ENCODE measurements around the gene TMEM26.

The TMEM26 gene

GRCh38 chr10:61456095-61456789 lies 3.1 kb upstream of the TMEM26 start:
- no peak for DNase-seq

GRCh38 chr10:61455656-61456055 lies 2.5 kb upstream of the TMEM26 start:
- no peak for DNase-seq

- DNase-seq = no peak
These were observed 1.4 kb upstream of the TMEM26 start for GRCh38 chr10:61454541-61454940.

GRCh38 chr10:61452151-61452651 lies 980 bp downstream of the TMEM26 start:
- DNase-seq = no peak

- no peak for DNase-seq
These were observed 1.8 kb downstream of the TMEM26 start for GRCh38 chr10:61451357-61451756.

- DNase-seq = no peak
These were observed 4.2 kb downstream of the TMEM26 start for GRCh38 chr10:61448841-61449600.

- DNase-seq = no peak
These were observed 5.1 kb downstream of the TMEM26 start for GRCh38 chr10:61448091-61448490.

GRCh38 chr10:61439058-61439609 lies 14.0 kb downstream of the TMEM26 start:
- DNase-seq = no peak

- DNase-seq = no peak
These were observed 14.8 kb downstream of the TMEM26 start for GRCh38 chr10:61438141-61438988.

- no peak for DNase-seq
These were observed 30.0 kb downstream of the TMEM26 start for GRCh38 chr10:61423178-61423577.

- DNase-seq = no peak
These were observed 35.5 kb downstream of the TMEM26 start for GRCh38 chr10:61417661-61418060.

- DNase-seq = no peak
These were observed 37.4 kb downstream of the TMEM26 start for GRCh38 chr10:61415824-61416223.

GRCh38 chr10:61411706-61412105 lies 41.5 kb downstream of the TMEM26 start:
- DNase-seq = no peak

GRCh38 chr10:61410353-61411070 lies 42.7 kb downstream of the TMEM26 start:
- no peak for DNase-seq

- DNase-seq = no peak
These were observed 44.0 kb downstream of the TMEM26 start for GRCh38 chr10:61409157-61409556.

- no peak for DNase-seq
These were observed 45.1 kb downstream of the TMEM26 start for GRCh38 chr10:61408105-61408504.

- DNase-seq = no peak
These were observed 46.4 kb downstream of the TMEM26 start for GRCh38 chr10:61406736-61407135.

- no peak for DNase-seq
These were observed 46.9 kb downstream of the TMEM26 start for GRCh38 chr10:61406242-61406641.

GRCh38 chr10:61404751-61405150 lies 48.4 kb downstream of the TMEM26 start:
- DNase-seq = no peak

GRCh38 chr10:61400524-61400923 lies 52.7 kb downstream of the TMEM26 start:
- DNase-seq = no peak

GRCh38 chr10:61399406-61399805 lies 53.8 kb downstream of the TMEM26 start:
- no peak for DNase-seq

- no peak for DNase-seq
These were observed 54.6 kb downstream of the TMEM26 start for GRCh38 chr10:61398366-61399129.
